Measurements from ENCODE around the gene GPRC5D.
A peak's percentile ranks its signal among the peaks of the same experiment; 100 is the strongest.

GPRC5D gene

GRCh38 chr12:12918781-12919389 lies 33.1 kb downstream of the GPRC5D start:
- H3K27me3 ChIP-seq (ENCODE audit: insufficient read depth, poor library complexity, severe bottlenecking), result no peaks in the 10 kb centered on the region
- TF ChIP-seq GABPA (IDR thresholded peaks at IDR 0.05; ENCODE audit: low read depth) (no peak), REST (IDR thresholded peaks at IDR 0.05; ENCODE audit: insufficient replicate concordance, low read depth) (no peak), CTCF (IDR thresholded peaks at IDR 0.05; ENCODE audit: insufficient read depth, low read length) (no peak), POLR2AphosphoS5 (IDR thresholded peaks at IDR 0.05; ENCODE audit: low read depth) (no peak)
- H3K4me3 ChIP-seq (replicated peaks; ENCODE audit: insufficient read depth, low read length), result no peak overlapping the region
- DNase-seq (ENCODE audit: low read depth in 1 of 2, low spot score in 1 of 2), result no peak
- no peak overlapping the region for H3K27ac ChIP-seq (replicated peaks)

GRCh38 chr12:12917517-12917916 lies 34.5 kb downstream of the GPRC5D start:
- Histone ChIP-seq H3K27me3 (ENCODE audit: insufficient read depth, poor library complexity, severe bottlenecking) (no peaks in the 10 kb centered on the region), H3K27ac (replicated peaks) (no peak overlapping the region), H3K4me3 (replicated peaks; ENCODE audit: insufficient read depth, low read length) (no peak overlapping the region)
- no peak for TF ChIP-seq CTCF (IDR thresholded peaks at IDR 0.05; ENCODE audit: insufficient read depth, low read length)
- DNase-seq (ENCODE audit: low read depth in 1 of 2, low spot score in 1 of 2), result no peak

- TF ChIP-seq REST (IDR thresholded peaks at IDR 0.05; ENCODE audit: insufficient replicate concordance, low read depth), result no peak
- peak; percentile 99 for TF ChIP-seq CTCF (IDR thresholded peaks at IDR 0.05; ENCODE audit: insufficient read depth, low read length)
- no peak overlapping the region for H3K27ac ChIP-seq (replicated peaks)
- H3K4me3 ChIP-seq (replicated peaks; ENCODE audit: insufficient read depth, low read length), result no peak overlapping the region
- H3K27me3 ChIP-seq (ENCODE audit: insufficient read depth, poor library complexity, severe bottlenecking), result no peaks in the 10 kb centered on the region
- DNase-seq (ENCODE audit: low read depth in 1 of 2, low spot score in 1 of 2), result peak; percentile 52 to 83
Measured at GRCh38 chr12:12916135-12916944, 35.6 kb downstream of the GPRC5D start.

- Histone ChIP-seq H3K27me3 (ENCODE audit: insufficient read depth, poor library complexity, severe bottlenecking) (no peaks in the 10 kb centered on the region), H3K27ac (replicated peaks) (no peak overlapping the region), H3K4me3 (replicated peaks; ENCODE audit: insufficient read depth, low read length) (no peak overlapping the region)
- TF ChIP-seq REST (IDR thresholded peaks at IDR 0.05; ENCODE audit: insufficient replicate concordance, low read depth) (no peak), POLR2AphosphoS5 (IDR thresholded peaks at IDR 0.05; ENCODE audit: low read depth) (no peak), CTCF (IDR thresholded peaks at IDR 0.05; ENCODE audit: insufficient read depth, low read length) (no peak), SPI1 (IDR thresholded peaks at IDR 0.05; ENCODE audit: borderline replicate concordance, low read depth) (no peak), GABPA (IDR thresholded peaks at IDR 0.05; ENCODE audit: low read depth) (no peak)
- no peak for DNase-seq (ENCODE audit: low read depth in 1 of 2, low spot score in 1 of 2)
Measured at GRCh38 chr12:12915656-12916055, 36.3 kb downstream of the GPRC5D start.
